Heart left ventricle (tissue), 16 donors: ENCODE results near the gene TRAPPC1. TPM values are rescaled to one million over a fixed set of nuclear protein-coding genes. Genes with fewer than 3 reads are reported as not detected.

Experiments used
- ATAC-seq, 4 donors: fragments of 200-7000 bp; cut with Tn5 transposase; one replicate each; pipeline ENCODE4 v1.9.1; 2020 to 2022; ENCODE audit warnings: moderate library complexity in 4 of 4, mild to moderate bottlenecking in 3 of 4, moderate number of reproducible peaks in 1 of 4
- DNase-seq, 5 donors: peaks; one replicate each; pipeline ENCODE4 v3.0.0-alpha.2; 2020
- H3K27ac ChIP-seq, 12 donors: fragments of 200-600 bp; sonication (generic) in 4 of 12; one replicate each; pipeline versions ENCODE4 v1.5.0 to v1.8.0; 2016 to 2022; ENCODE audit warnings: mild to moderate bottlenecking in 2 of 12
- H3K27me3 ChIP-seq, 9 donors: fragments of 200-600 bp; sonication (generic) in 2 of 9; one replicate each; pipeline versions ENCODE4 v1.5.1 to v1.8.0; 2016 to 2022; ENCODE audit warnings: mild to moderate bottlenecking in 3 of 9
- H3K36me3 ChIP-seq, 9 donors: fragments of 200-600 bp; sonication (generic) in 2 of 9; one replicate each; pipeline versions ENCODE4 v1.5.0 to v1.8.0; 2018 to 2022; ENCODE audit warnings: mild to moderate bottlenecking in 2 of 9
- H3K4me1 ChIP-seq, 12 donors: fragments of 200-600 bp; sonication (generic) in 4 of 12; one replicate each; pipeline versions ENCODE4 v1.5.0 to v1.8.0; 2016 to 2022; ENCODE audit warnings: mild to moderate bottlenecking in 3 of 12
- H3K4me3 ChIP-seq, 12 donors: fragments of 200-600 bp; sonication (generic) in 4 of 12; one replicate each; pipeline versions ENCODE4 v1.5.0 to v1.8.0; 2017 to 2022; ENCODE audit warnings: mild to moderate bottlenecking in 9 of 12, moderate library complexity in 4 of 12
- H3K9me3 ChIP-seq, 12 donors: fragments of 200-600 bp; sonication (generic) in 4 of 12; one replicate each; pipeline versions ENCODE4 v1.5.0 to v1.8.0; 2016 to 2022; ENCODE audit warnings: mild to moderate bottlenecking in 1 of 12
- CTCF ChIP-seq, 12 donors: fragments of 200-600 bp; sonication (generic) in 4 of 12; IDR thresholded peaks; one replicate each; pipeline versions ENCODE4 v1.5.0 to v1.8.0; 2018 to 2022; ENCODE audit warnings: antibody characterized with exemption in 12 of 12, mild to moderate bottlenecking in 5 of 12
- POLR2A ChIP-seq, 2 donors: fragments of 450-650 bp; IDR thresholded peaks; one replicate each; pipeline ENCODE4 v1.6.1; 2017; ENCODE audit warnings: antibody characterized with exemption in 2 of 2, mild to moderate bottlenecking in 2 of 2, moderate library complexity in 2 of 2
- WGBS, 4 donors: extraction: QIAGEN DNeasy Blood & Tissue Kit in 2 of 4; methylation state at CpG; one replicate each; pipeline versions ENCODE4 v1.1.5 to v1.1.7; 2013 to 2018; 5-methylcytosine and 5-hydroxymethylcytosine counted together
- intact Hi-C, 10 donors: fragments of 100-400 bp; cut with DNase I; formaldehyde crosslinking; loops; one replicate each; pipeline versions ENCODE4 v1.11.1 to v1.14.2; 2022
- polyA plus RNA-seq, 2 donors: library from polyadenylated mRNA; stranded (reverse); fragments of 200-250 nt; gene quantifications; one replicate each; pipeline ENCODE4 v1.2.3, GENCODE V29; 2013
- total RNA-seq, 9 donors: library from RNA; depleted of rRNA in 2 of 9; stranded (reverse); fragments of >200 nt in 2 of 9; fragmentation: NEBNext Ultra II Directional in 3 of 9; extraction: Animal tissue kit (Norgen Biotek cat#: 25700) in 3 of 9; gene quantifications; one replicate each; pipeline versions ENCODE4 v1.1.0 to v1.2.4, GENCODE V29; 2016 to 2023
- donor health status: ischemic (EF 13 %, LVEDD 7.1; RV severe dilation, severe dysfunction).
- donor health status: healthy with polysubstance abuse.
- donor health status: DM: no; HTN: yes; CAD: no.
- donor health status: DM: no; HTN: no; CAD: no.
- donor health status: ischemic (EF 25% LVEDD 6.9; RV normal size, moderate dysfunction).
- donor health status: ischemic (EF 25% LVEDD 5.7; RV mildly dilated, moderate dysfunction).
- donor health status: healthy.
- donor health status: DM: yes; HTN: yes; CAD: no.
- donor health status: ischemic (EF 35%, LVEDD 5.7; RV mildly dilated, moderate dysfunction).
- donor health status: nonischemic (EF 11% LVEDD 7.7; RV severe dilation, severe dysfunction).
- donor health status: DM: yes; HTN: yes; CAD: no.
- donor health status: PGD.
- donor health status: ischemic (EF 29% LVEDD 5.4; RV normal size, mild dysfunction).
- donor health status: nonischemic (EF 23%, LVEDD 6.1; RV moderate dilation, normal function).

TRAPPC1 gene
- total and polyA plus RNA-seq, 11 donors: 60.8 to 170 (median 132) TPM

- intact Hi-C loops: loop anchor here in 4 of 10 donors (1.0 to 10.0 kb wide), 5 partner anchors 26 to 140 kb away; partner anchors contain the start of gene CHD3 (in 1 of the 4)
- Histone ChIP-seq H3K9me3 (no peaks in the 10 kb centered on the region), H3K4me3 (peak overlapping the region; percentile 31 to 83 (median 63)), H3K4me1 (peaks cover 0 to 32% (median 25%) of the 10 kb centered on the region in 12 donors), H3K27ac (peak overlapping the region; percentile 85 to 98 (median 95)), H3K27me3 (no peaks in the 10 kb centered on the region), H3K36me3 (peaks cover 0 to 20% (median 15%) of the 10 kb centered on the region in 9 donors)
- TF ChIP-seq POLR2A (IDR thresholded peaks at IDR 0.05): no peak
- no peak for TF ChIP-seq CTCF (IDR thresholded peaks at IDR 0.05)
- DNase-seq (peak in 4 of 5 donors; percentile 38 to 56 (median 46)), ATAC-seq (peak in 2 of 4 donors; percentile 41 to 47)
- 1 to 3% (median 2%) methylated on average over 15 of the region's 15 CpGs for WGBS, 4 donors
These were observed 16.6 kb downstream of the TRAPPC1 start for GRCh38 chr17:7915179-7915610.

- H3K9me3 ChIP-seq: no peaks in the 10 kb centered on the region
- TF ChIP-seq POLR2A (IDR thresholded peaks at IDR 0.05) (no peak), CTCF (IDR thresholded peaks at IDR 0.05) (peak; percentile 52 to 81 (median 71))
- ATAC-seq (peak; percentile 21 to 41 (median 30)), DNase-seq (no peak)
- 49 to 56% (median 52%) methylated on average over 3 of the region's 3 CpGs for WGBS, 4 donors
- intact Hi-C loops: loop anchor here (1.0 to 10.0 kb wide), 7 partner anchors 74 to 144 kb away; no protein-coding TSS in a partner anchor
- no peak overlapping the region for H3K4me3 ChIP-seq
- no peaks in the 10 kb centered on the region for H3K27me3 ChIP-seq
- peaks cover 0 to 42% (median 35%) of the 10 kb centered on the region in 9 donors for H3K36me3 ChIP-seq
- H3K4me1 ChIP-seq: peaks cover 0 to 32% (median 25%) of the 10 kb centered on the region in 12 donors
- H3K27ac ChIP-seq: peak overlapping the region in 1 of 12 donors; percentile 49
These were observed 18.7 kb downstream of the TRAPPC1 start for GRCh38 chr17:7912927-7913524.

GRCh38 chr17:7911116-7911515 lies 20.6 kb downstream of the TRAPPC1 start:
- no peak for TF ChIP-seq POLR2A (IDR thresholded peaks at IDR 0.05)
- no peak for TF ChIP-seq CTCF (IDR thresholded peaks at IDR 0.05)
- no peaks in the 10 kb centered on the region for H3K27me3 ChIP-seq
- intact Hi-C loops: loop anchor here in 9 of 10 donors (5.0 to 10.0 kb wide), 3 partner anchors 131 to 146 kb away; no protein-coding TSS in a partner anchor
- WGBS, 4 donors: 73 to 80% (median 78%) methylated on average over 9 of the region's 9 CpGs
- no peak for DNase-seq
- no peak overlapping the region for H3K4me3 ChIP-seq
- H3K27ac ChIP-seq: no peak overlapping the region
- no peaks in the 10 kb centered on the region for H3K9me3 ChIP-seq
- H3K4me1 ChIP-seq: peaks cover 0 to 23% (median 15%) of the 10 kb centered on the region in 12 donors
- H3K36me3 ChIP-seq: peaks cover 0 to 61% (median 54%) of the 10 kb centered on the region in 9 donors
- ATAC-seq: no peak

GRCh38 chr17:7910711-7911110 lies 21.0 kb downstream of the TRAPPC1 start:
- no peak for TF ChIP-seq CTCF (IDR thresholded peaks at IDR 0.05)
- TF ChIP-seq POLR2A (IDR thresholded peaks at IDR 0.05): no peak
- Histone ChIP-seq H3K27ac (no peak overlapping the region), H3K4me1 (peaks cover 0 to 21% (median 14%) of the 10 kb centered on the region in 12 donors), H3K36me3 (peaks cover 0 to 65% (median 57%) of the 10 kb centered on the region in 9 donors), H3K9me3 (no peaks in the 10 kb centered on the region), H3K27me3 (no peaks in the 10 kb centered on the region), H3K4me3 (no peak overlapping the region)
- 94% methylated on average over 13 of the region's 13 CpGs for WGBS, 4 donors
- intact Hi-C loops: loop anchor here in 9 of 10 donors (5.0 to 10.0 kb wide), 3 partner anchors 132 to 147 kb away; no protein-coding TSS in a partner anchor
- DNase-seq (peak in 1 of 5 donors; percentile 45), ATAC-seq (no peak)
